Thyroid gland (tissue), 4 donors: ENCODE results near the gene SSTR4. TPM values are rescaled to one million over a fixed set of nuclear protein-coding genes. Genes with fewer than 3 reads are reported as not detected.

Experiments
- DNase-seq, 2 donors: peaks; one replicate each; pipeline ENCODE4 v3.0.0-alpha.2; 2019
- H3K27ac ChIP-seq, 3 donors: fragments of 200-600 bp; sonication (generic); 1 replicate in 2 of 3; 2 replicates in 1 of 3; pipeline ENCODE4 v1.5.1; 2016 to 2019; ENCODE audit warnings: mild to moderate bottlenecking in 1 of 3, moderate library complexity in 1 of 3
- H3K27me3 ChIP-seq: fragments of 200-600 bp; sonication (generic); one replicate; pipeline ENCODE4 v1.5.1; 2019
- H3K36me3 ChIP-seq, 2 donors: fragments of 200-600 bp; sonication (generic); one replicate each; pipeline ENCODE4 v1.5.1; 2016 to 2019
- H3K4me1 ChIP-seq, 2 donors: fragments of 200-600 bp; sonication (generic); one replicate each; pipeline ENCODE4 v1.5.1; 2017 to 2019
- H3K4me3 ChIP-seq, 3 donors: fragments of 200-600 bp; sonication (generic); replicated peaks in 1 of 3; 1 replicate in 2 of 3; 2 replicates in 1 of 3; pipeline ENCODE4 v1.5.1; 2016; ENCODE audit warnings: mild to moderate bottlenecking in 1 of 3
- H3K9me3 ChIP-seq: fragments of 200-600 bp; sonication (generic); one replicate; pipeline ENCODE4 v1.5.1; 2017
- POLR2A ChIP-seq, 2 donors: fragments of 450-650 bp; IDR thresholded peaks; one replicate each; pipeline ENCODE4 v1.6.1; 2017; ENCODE audit warnings: antibody characterized with exemption in 2 of 2, mild to moderate bottlenecking in 2 of 2, moderate library complexity in 1 of 2
- WGBS, 2 donors: methylation state at CpG; one replicate each; pipeline ENCODE4 v1.1.5; 2017; 5-methylcytosine and 5-hydroxymethylcytosine counted together
- intact Hi-C: fragments of 100-400 bp; cut with DNase I; formaldehyde crosslinking; loops from one replicate; pipeline ENCODE4 v1.15.1; 2023
- total RNA-seq, 4 donors: library from RNA; depleted of rRNA; stranded (reverse); fragments of >200 nt; gene quantifications; one replicate each; pipeline ENCODE4 v1.2.3, GENCODE V29; 2016
- TF ChIP-seq, protein P1 (sequence below), 6 experiments: fragments of 200-600 bp in 3 of 6; fragments of 450-650 bp in 3 of 6; sonication (generic) in 3 of 6; IDR thresholded peaks; one replicate each; pipeline ENCODE4 v1.5.1; 2016 to 2019; ENCODE audit warnings: antibody characterized with exemption in 6 of 6, mild to moderate bottlenecking in 2 of 6, inconsistent platforms in 1 of 6, moderate library complexity in 1 of 6

The SSTR4 gene
- total RNA-seq, 4 donors from 2014 or later = not detected

GRCh38 chr20:23003077-23003635 is 32.0 kb upstream of the SSTR4 start:
- intact Hi-C loops = no loop called here
- Histone ChIP-seq H3K36me3 (no peaks in the 10 kb centered on the region), H3K27me3 (no peaks in the 10 kb centered on the region), H3K27ac (no peak overlapping the region), H3K9me3 (no peaks in the 10 kb centered on the region), H3K4me1 (no peaks in the 10 kb centered on the region), H3K4me3 (no peak overlapping the region)
- TF ChIP-seq POLR2A (IDR thresholded peaks at IDR 0.05) = no peak
- TF ChIP-seq, protein P1, sequence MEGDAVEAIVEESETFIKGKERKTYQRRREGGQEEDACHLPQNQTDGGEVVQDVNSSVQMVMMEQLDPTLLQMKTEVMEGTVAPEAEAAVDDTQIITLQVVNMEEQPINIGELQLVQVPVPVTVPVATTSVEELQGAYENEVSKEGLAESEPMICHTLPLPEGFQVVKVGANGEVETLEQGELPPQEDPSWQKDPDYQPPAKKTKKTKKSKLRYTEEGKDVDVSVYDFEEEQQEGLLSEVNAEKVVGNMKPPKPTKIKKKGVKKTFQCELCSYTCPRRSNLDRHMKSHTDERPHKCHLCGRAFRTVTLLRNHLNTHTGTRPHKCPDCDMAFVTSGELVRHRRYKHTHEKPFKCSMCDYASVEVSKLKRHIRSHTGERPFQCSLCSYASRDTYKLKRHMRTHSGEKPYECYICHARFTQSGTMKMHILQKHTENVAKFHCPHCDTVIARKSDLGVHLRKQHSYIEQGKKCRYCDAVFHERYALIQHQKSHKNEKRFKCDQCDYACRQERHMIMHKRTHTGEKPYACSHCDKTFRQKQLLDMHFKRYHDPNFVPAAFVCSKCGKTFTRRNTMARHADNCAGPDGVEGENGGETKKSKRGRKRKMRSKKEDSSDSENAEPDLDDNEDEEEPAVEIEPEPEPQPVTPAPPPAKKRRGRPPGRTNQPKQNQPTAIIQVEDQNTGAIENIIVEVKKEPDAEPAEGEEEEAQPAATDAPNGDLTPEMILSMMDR (IDR thresholded peaks at IDR 0.05) = no peak
- no peak for DNase-seq
- WGBS, 2 donors = 71 to 80% methylated on average over 1 of the region's 1 CpG

GRCh38 chr20:23003881-23004460 is 31.1 kb upstream of the SSTR4 start:
- 59 to 63% methylated on average over 2 of the region's 2 CpGs for WGBS, 2 donors
- intact Hi-C loops = no loop called here
- H3K9me3 ChIP-seq = no peaks in the 10 kb centered on the region
- no peak for DNase-seq
- H3K4me3 ChIP-seq = no peak overlapping the region
- no peak overlapping the region for H3K27ac ChIP-seq
- no peaks in the 10 kb centered on the region for H3K36me3 ChIP-seq
- TF ChIP-seq, protein P1 (IDR thresholded peaks at IDR 0.05) = no peak
- no peak for TF ChIP-seq POLR2A (IDR thresholded peaks at IDR 0.05)
- H3K27me3 ChIP-seq = no peaks in the 10 kb centered on the region
- H3K4me1 ChIP-seq = no peaks in the 10 kb centered on the region

GRCh38 chr20:23005776-23006175 is 29.3 kb upstream of the SSTR4 start:
- H3K27ac ChIP-seq = no peak overlapping the region
- no peaks in the 10 kb centered on the region for H3K36me3 ChIP-seq
- no peaks in the 10 kb centered on the region for H3K9me3 ChIP-seq
- H3K4me3 ChIP-seq = no peak overlapping the region
- no peaks in the 10 kb centered on the region for H3K27me3 ChIP-seq
- H3K4me1 ChIP-seq = no peaks in the 10 kb centered on the region
- intact Hi-C loops = no loop called here
- no peak for DNase-seq
- TF ChIP-seq, protein P1 (IDR thresholded peaks at IDR 0.05) = no peak
- TF ChIP-seq POLR2A (IDR thresholded peaks at IDR 0.05) = no peak

- Histone ChIP-seq H3K4me1 (no peaks in the 10 kb centered on the region), H3K27ac (no peak overlapping the region), H3K27me3 (no peaks in the 10 kb centered on the region), H3K4me3 (no peak overlapping the region), H3K9me3 (no peaks in the 10 kb centered on the region), H3K36me3 (no peaks in the 10 kb centered on the region)
- TF ChIP-seq, protein P1 (IDR thresholded peaks at IDR 0.05) = no peak
- TF ChIP-seq POLR2A (IDR thresholded peaks at IDR 0.05) = no peak
- intact Hi-C loops = no loop called here
- no peak for DNase-seq
- 81 to 83% methylated on average over 3 of the region's 3 CpGs for WGBS, 2 donors
Measured at GRCh38 chr20:23007462-23007861, 27.6 kb upstream of the SSTR4 start.

- no peak overlapping the region for H3K27ac ChIP-seq
- TF ChIP-seq, protein P1 (IDR thresholded peaks at IDR 0.05) = no peak
- no peak for TF ChIP-seq POLR2A (IDR thresholded peaks at IDR 0.05)
- intact Hi-C loops = no loop called here
- H3K36me3 ChIP-seq = no peaks in the 10 kb centered on the region
- H3K9me3 ChIP-seq = no peaks in the 10 kb centered on the region
- H3K4me1 ChIP-seq = no peaks in the 10 kb centered on the region
- H3K4me3 ChIP-seq = no peak overlapping the region
- no peaks in the 10 kb centered on the region for H3K27me3 ChIP-seq
- no peak for DNase-seq
- WGBS, 2 donors = 88 to 89% methylated on average over 7 to 9 of the region's 9 CpGs
Measured at GRCh38 chr20:23007886-23008655, 27.0 kb upstream of the SSTR4 start.
